ENCODE measurements around the gene RALGAPA2.

The RALGAPA2 gene

DNA sequence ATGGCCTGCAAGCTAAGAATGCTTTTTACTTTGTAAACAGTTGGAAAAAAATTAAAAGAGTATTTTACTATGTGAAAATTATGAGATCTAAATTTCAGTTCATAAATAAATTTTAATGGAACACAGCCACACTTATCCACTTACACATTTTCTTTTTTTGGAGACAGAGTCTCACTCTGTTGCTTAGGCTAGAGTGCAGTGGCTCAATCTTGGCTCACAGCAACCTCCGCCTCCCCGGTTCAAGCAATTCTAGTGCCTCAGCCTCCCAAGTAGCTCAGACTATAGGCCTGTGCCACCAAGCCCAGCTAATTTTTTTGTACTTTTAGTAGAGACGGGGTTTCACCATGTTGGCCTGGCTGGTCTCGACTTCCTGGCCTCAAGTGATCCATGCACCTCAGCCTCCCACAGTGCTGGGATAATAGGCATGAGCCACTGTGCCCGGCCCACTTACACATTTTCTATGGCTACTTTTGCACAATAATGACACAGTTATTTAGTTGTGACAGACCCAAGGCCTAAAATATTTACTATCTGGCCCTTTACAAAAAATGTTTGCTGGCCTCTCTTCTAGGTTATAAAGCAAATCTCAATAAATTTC is 234.9 kb downstream of the RALGAPA2 start:
- Histone ChIP-seq H3K79me2 (ENCODE audit: low read length) (no peaks in the 10 kb centered on the region), H3K36me3 (replicated peaks; ENCODE audit: low read depth, low read length) (peaks cover 9% of the 10 kb centered on the region), H3K4me3 (ENCODE audit: low read length) (no peak overlapping the region), H3K9ac (ENCODE audit: low read length) (no peak overlapping the region), H3K27ac (ENCODE audit: low read length) (no peak overlapping the region), H3K4me2 (ENCODE audit: low read length) (no peak overlapping the region), H3K27me3 (ENCODE audit: low read depth, low read length) (no peaks in the 10 kb centered on the region), H4K20me1 (ENCODE audit: insufficient read depth, low read length) (no peaks in the 10 kb centered on the region), H2AFZ (ENCODE audit: low read depth, low read length) (no peak overlapping the region), H3K4me1 (ENCODE audit: low read length) (0 out of 2 replicates have a peak, but pooled peaks cover 4% of the 10 kb centered on the region), H3K9me3 (ENCODE audit: insufficient read depth, low read length) (no peaks in the 10 kb centered on the region)
- TF ChIP-seq, protein P1, sequence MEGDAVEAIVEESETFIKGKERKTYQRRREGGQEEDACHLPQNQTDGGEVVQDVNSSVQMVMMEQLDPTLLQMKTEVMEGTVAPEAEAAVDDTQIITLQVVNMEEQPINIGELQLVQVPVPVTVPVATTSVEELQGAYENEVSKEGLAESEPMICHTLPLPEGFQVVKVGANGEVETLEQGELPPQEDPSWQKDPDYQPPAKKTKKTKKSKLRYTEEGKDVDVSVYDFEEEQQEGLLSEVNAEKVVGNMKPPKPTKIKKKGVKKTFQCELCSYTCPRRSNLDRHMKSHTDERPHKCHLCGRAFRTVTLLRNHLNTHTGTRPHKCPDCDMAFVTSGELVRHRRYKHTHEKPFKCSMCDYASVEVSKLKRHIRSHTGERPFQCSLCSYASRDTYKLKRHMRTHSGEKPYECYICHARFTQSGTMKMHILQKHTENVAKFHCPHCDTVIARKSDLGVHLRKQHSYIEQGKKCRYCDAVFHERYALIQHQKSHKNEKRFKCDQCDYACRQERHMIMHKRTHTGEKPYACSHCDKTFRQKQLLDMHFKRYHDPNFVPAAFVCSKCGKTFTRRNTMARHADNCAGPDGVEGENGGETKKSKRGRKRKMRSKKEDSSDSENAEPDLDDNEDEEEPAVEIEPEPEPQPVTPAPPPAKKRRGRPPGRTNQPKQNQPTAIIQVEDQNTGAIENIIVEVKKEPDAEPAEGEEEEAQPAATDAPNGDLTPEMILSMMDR (IDR thresholded peaks at IDR 0.05; ENCODE audit: low read depth, low read length) = no peak
- no peak for TF ChIP-seq EZH2phosphoT487 (IDR thresholded peaks at IDR 0.05; ENCODE audit: low read depth)

DNA sequence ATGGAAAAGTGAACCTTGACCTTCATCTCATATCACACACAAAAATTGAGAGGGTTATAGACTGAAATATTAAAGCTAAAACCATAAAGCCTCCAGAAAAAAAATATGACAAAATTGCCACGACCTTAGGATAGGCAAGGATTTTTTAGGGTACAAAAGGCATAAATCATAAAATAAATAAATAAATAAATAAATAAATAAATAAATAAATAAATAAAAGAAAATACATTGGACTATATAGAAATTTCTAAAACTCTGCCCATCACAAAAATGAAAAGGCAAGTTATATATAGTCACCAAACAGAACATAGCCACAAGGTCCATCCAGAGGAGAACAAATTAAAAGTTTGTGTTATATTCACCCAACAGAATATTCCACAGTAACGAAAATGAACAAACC is 235.9 kb downstream of the RALGAPA2 start:
- 0 out of 2 replicates have a peak, but pooled peaks cover 4% of the 10 kb centered on the region for H3K4me1 ChIP-seq (ENCODE audit: low read length)
- H4K20me1 ChIP-seq (ENCODE audit: insufficient read depth, low read length) = no peaks in the 10 kb centered on the region
- no peaks in the 10 kb centered on the region for H3K79me2 ChIP-seq (ENCODE audit: low read length)
- H3K4me2 ChIP-seq (ENCODE audit: low read length) = no peak overlapping the region
- H2AFZ ChIP-seq (ENCODE audit: low read depth, low read length) = no peak overlapping the region
- H3K9me3 ChIP-seq (ENCODE audit: insufficient read depth, low read length) = no peaks in the 10 kb centered on the region
- H3K4me3 ChIP-seq (ENCODE audit: low read length) = no peak overlapping the region
- no peaks in the 10 kb centered on the region for H3K27me3 ChIP-seq (ENCODE audit: low read depth, low read length)
- TF ChIP-seq, protein P1 (IDR thresholded peaks at IDR 0.05; ENCODE audit: low read depth, low read length) = no peak
- no peak for TF ChIP-seq EZH2phosphoT487 (IDR thresholded peaks at IDR 0.05; ENCODE audit: low read depth)
- H3K36me3 ChIP-seq (replicated peaks; ENCODE audit: low read depth, low read length) = peaks cover 9% of the 10 kb centered on the region
- H3K27ac ChIP-seq (ENCODE audit: low read length) = no peak overlapping the region
- H3K9ac ChIP-seq (ENCODE audit: low read length) = no peak overlapping the region

GRCh38 chr20:20473657-20474056 is 238.8 kb downstream of the RALGAPA2 start:
- Histone ChIP-seq H3K4me1 (ENCODE audit: low read length) (peaks cover 19% of the 10 kb centered on the region), H2AFZ (ENCODE audit: low read depth, low read length) (no peak overlapping the region), H3K9ac (ENCODE audit: low read length) (no peak overlapping the region), H3K27ac (ENCODE audit: low read length) (no peak overlapping the region), H3K9me3 (ENCODE audit: insufficient read depth, low read length) (no peaks in the 10 kb centered on the region), H3K4me3 (ENCODE audit: low read length) (no peak overlapping the region), H3K27me3 (ENCODE audit: low read depth, low read length) (no peaks in the 10 kb centered on the region), H3K4me2 (ENCODE audit: low read length) (no peak overlapping the region), H3K36me3 (replicated peaks; ENCODE audit: low read depth, low read length) (peaks cover 7% of the 10 kb centered on the region), H4K20me1 (ENCODE audit: insufficient read depth, low read length) (no peaks in the 10 kb centered on the region), H3K79me2 (ENCODE audit: low read length) (no peaks in the 10 kb centered on the region)
- no peak for TF ChIP-seq EZH2phosphoT487 (IDR thresholded peaks at IDR 0.05; ENCODE audit: low read depth)
- TF ChIP-seq, protein P1 (IDR thresholded peaks at IDR 0.05; ENCODE audit: low read depth, low read length) = no peak

- TF ChIP-seq, protein P1 (IDR thresholded peaks at IDR 0.05; ENCODE audit: low read depth, low read length) = no peak
- no peak for TF ChIP-seq EZH2phosphoT487 (IDR thresholded peaks at IDR 0.05; ENCODE audit: low read depth)
Observed at GRCh38 chr20:20472684-20473274, 239.7 kb downstream of the RALGAPA2 start.

More at GRCh38 chr20:20472684-20473274, 239.7 kb downstream of the RALGAPA2 start:
- H3K4me1 ChIP-seq (ENCODE audit: low read length) = peaks cover 19% of the 10 kb centered on the region
- no peak overlapping the region for H3K4me2 ChIP-seq (ENCODE audit: low read length)
- H4K20me1 ChIP-seq (ENCODE audit: insufficient read depth, low read length) = no peaks in the 10 kb centered on the region
- no peak overlapping the region for H3K9ac ChIP-seq (ENCODE audit: low read length)
- H3K9me3 ChIP-seq (ENCODE audit: insufficient read depth, low read length) = no peaks in the 10 kb centered on the region
- H3K79me2 ChIP-seq (ENCODE audit: low read length) = no peaks in the 10 kb centered on the region
- H2AFZ ChIP-seq (ENCODE audit: low read depth, low read length) = no peak overlapping the region
- H3K27ac ChIP-seq (ENCODE audit: low read length) = no peak overlapping the region
- no peak overlapping the region for H3K4me3 ChIP-seq (ENCODE audit: low read length)
- peaks cover 7% of the 10 kb centered on the region for H3K36me3 ChIP-seq (replicated peaks; ENCODE audit: low read depth, low read length)
- H3K27me3 ChIP-seq (ENCODE audit: low read depth, low read length) = no peaks in the 10 kb centered on the region

Data from OCI-LY3 (cell line).